Mesodermal cell (in vitro differentiated cells): ENCODE measurements around the gene TPM4.
"Not testable (repeated sequence)": the region's sequence is repeated elsewhere in the genome, so short reads cannot be mapped to it uniquely, and the experiment has no call there.

Source experiments
- H3K27ac ChIP-seq: 2 replicates; pipeline ENCODE4 v1.7.0; 2013; ENCODE audit warnings: mild to moderate bottlenecking, low read depth, low read length, moderate library complexity; ENCODE audit not compliant: severe bottlenecking
- H3K36me3 ChIP-seq: 2 replicates; pipeline ENCODE4 v1.7.1; 2013; ENCODE audit warnings: mild to moderate bottlenecking, low read length, moderate library complexity; ENCODE audit not compliant: control insufficient read depth, insufficient read depth
- H3K4me1 ChIP-seq: one replicate; pipeline ENCODE4 v1.7.1; 2013; ENCODE audit warnings: mild to moderate bottlenecking, low read length; ENCODE audit not compliant: insufficient read depth, control insufficient read depth, poor library complexity, severe bottlenecking
- H3K4me3 ChIP-seq: 2 replicates; pipeline ENCODE4 v1.7.0; 2013; ENCODE audit warnings: low read length, control low read depth, mild to moderate bottlenecking; ENCODE audit not compliant: insufficient read depth, poor library complexity, severe bottlenecking; ENCODE audit errors: extremely low read depth
- H3K9me3 ChIP-seq: 2 replicates; pipeline ENCODE4 v1.7.1; 2013; ENCODE audit warnings: mild to moderate bottlenecking, low read length, moderate library complexity; ENCODE audit not compliant: control insufficient read depth
- WGBS, 2 experiments: methylation state at CpG; one replicate each; pipeline ENCODE4 v1.1.5; 2013; ENCODE audit warnings: missing lambda C conversion rate in 2 of 2; ENCODE audit not compliant: insufficient coverage in 2 of 2; 5-methylcytosine and 5-hydroxymethylcytosine counted together

The TPM4 gene

DNA sequence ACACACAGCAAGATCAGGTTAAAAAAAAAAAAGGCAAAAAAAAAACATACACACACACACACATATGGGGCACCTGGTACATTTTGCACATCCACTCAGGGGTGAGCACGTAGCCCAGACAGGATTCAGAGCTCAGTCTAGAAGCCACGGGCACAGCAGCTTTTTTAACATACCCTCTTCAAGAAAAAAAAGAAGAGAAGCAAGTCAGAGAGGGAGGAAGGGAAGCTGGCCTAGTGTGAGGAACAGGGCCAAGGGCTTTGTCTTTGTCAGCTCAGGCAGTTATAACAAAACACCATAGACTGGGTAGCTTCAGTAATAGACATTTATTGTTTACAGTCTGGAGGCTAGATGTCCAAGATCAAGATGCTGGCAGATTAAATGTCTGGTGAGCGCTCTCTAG lies 2.3 kb upstream of the TPM4 start:
- H3K27ac ChIP-seq, result peak overlapping the region; percentile 62
- H3K4me3 ChIP-seq, result no peak overlapping the region
- 94 to 100% methylated on average over 1 of the region's 3 CpGs for WGBS, 2 experiments
- peaks cover 9% of the 10 kb centered on the region for H3K36me3 ChIP-seq
- H3K9me3 ChIP-seq, result no peaks in the 10 kb centered on the region
- H3K4me1 ChIP-seq, result peaks cover 9% of the 10 kb centered on the region

- no peak overlapping the region for H3K27ac ChIP-seq
- peaks cover 15% of the 10 kb centered on the region for H3K36me3 ChIP-seq
- 88 to 97% methylated on average over 6 to 10 of the region's 10 CpGs for WGBS, 2 experiments
- no peaks in the 10 kb centered on the region for H3K9me3 ChIP-seq
- peak overlapping the region; percentile 89 for H3K4me3 ChIP-seq
- peaks cover 9% of the 10 kb centered on the region for H3K4me1 ChIP-seq
These were observed 1.6 kb upstream of the TPM4 start for GRCh38 chr19:16074488-16075365.

DNA sequence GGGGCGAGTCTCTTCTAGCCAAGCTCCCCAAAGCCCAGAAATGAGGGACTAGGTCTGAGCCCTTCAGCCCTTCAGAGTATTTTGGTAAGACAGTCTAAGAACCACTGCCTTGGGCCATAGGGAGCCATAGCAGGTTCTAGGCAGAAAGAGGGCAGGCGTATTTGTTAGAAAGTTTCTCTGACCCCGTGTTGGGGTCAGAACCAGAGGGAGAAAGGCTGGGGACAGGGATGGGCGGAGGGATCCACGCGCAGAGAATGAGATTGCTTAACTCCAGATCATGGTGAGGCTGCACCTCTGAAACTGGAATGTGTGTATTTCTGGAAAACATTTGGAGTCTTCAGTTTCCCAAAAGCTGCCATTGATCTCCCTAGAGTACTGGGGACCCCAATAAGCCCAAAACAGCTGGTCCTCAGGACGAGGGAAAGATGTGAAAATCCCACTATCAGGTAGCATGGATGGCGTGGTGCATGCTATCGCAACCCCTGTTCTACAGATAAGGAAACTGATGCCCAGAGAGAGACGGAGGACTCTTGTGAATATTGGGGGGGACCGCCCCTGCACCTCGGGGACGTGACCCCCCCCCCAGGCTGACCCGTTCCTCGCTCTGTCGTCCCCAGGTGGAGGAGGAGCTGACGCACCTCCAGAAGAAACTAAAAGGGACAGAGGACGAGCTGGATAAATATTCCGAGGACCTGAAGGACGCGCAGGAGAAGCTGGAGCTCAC lies 703 bp upstream of the TPM4 start:
- Histone ChIP-seq H3K27ac (peak overlapping the region; percentile 98), H3K4me3 (peak overlapping the region; percentile 89), H3K4me1 (peaks cover 9% of the 10 kb centered on the region), H3K9me3 (no peaks in the 10 kb centered on the region), H3K36me3 (peaks cover 23% of the 10 kb centered on the region)
- 27 to 33% methylated on average over 15 to 16 of the region's 21 CpGs for WGBS, 2 experiments

- peak overlapping the region; percentile 89 for H3K4me3 ChIP-seq
- H3K36me3 ChIP-seq, result peaks cover 38% of the 10 kb centered on the region
- peak overlapping the region; percentile 98 for H3K27ac ChIP-seq
- no peaks in the 10 kb centered on the region for H3K9me3 ChIP-seq
- H3K4me1 ChIP-seq, result peaks cover 9% of the 10 kb centered on the region
- 0% methylated on average over 38 to 42 of the region's 56 CpGs for WGBS, 2 experiments
These were observed 790 bp downstream of the TPM4 start for GRCh38 chr19:16076958-16077611.

DNA sequence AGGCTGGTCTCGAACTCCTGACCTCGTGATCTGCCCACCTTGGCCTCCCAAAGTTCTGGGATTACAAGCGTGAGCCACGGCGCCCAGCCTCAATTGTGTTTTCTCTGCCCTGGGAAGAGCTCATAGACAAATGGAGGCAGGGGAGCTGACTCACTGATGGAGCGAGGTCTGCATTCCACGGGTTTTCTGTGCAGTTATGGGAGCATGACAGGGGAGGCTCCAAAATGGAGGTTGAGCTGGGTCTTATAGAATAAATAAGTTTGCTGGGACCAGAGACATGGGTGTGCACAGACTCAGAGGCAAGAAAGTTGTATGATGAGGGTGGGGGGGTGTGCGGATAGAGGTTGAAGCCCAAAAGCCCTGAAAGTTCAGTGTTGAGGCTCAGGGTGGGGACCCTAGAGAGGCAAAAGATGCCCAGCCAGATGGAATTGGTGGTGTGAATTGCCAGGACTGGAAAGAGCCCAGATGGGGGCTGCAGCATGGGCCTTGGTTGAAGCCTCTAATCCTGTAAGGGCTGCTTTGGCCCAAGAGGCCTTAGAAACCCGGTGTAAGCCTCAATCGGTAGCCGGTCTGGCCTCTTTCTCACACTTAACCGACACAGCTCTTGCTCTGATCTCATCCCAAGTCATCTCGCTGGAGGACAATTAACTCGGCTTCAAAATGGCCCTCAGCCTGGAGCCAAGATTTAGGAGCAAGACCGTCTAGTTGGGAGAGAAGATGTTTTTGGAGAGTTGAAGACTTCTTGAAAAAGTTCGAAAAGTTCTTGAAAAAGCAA lies 1.9 kb downstream of the TPM4 start:
- Histone ChIP-seq H3K27ac (peak overlapping the region; percentile 98), H3K36me3 (peaks cover 49% of the 10 kb centered on the region), H3K4me3 (peak overlapping the region; percentile 89), H3K4me1 (peaks cover 9% of the 10 kb centered on the region), H3K9me3 (no peaks in the 10 kb centered on the region)
- WGBS, 2 experiments, result 16 to 22% methylated on average over 8 to 13 of the region's 16 CpGs

DNA sequence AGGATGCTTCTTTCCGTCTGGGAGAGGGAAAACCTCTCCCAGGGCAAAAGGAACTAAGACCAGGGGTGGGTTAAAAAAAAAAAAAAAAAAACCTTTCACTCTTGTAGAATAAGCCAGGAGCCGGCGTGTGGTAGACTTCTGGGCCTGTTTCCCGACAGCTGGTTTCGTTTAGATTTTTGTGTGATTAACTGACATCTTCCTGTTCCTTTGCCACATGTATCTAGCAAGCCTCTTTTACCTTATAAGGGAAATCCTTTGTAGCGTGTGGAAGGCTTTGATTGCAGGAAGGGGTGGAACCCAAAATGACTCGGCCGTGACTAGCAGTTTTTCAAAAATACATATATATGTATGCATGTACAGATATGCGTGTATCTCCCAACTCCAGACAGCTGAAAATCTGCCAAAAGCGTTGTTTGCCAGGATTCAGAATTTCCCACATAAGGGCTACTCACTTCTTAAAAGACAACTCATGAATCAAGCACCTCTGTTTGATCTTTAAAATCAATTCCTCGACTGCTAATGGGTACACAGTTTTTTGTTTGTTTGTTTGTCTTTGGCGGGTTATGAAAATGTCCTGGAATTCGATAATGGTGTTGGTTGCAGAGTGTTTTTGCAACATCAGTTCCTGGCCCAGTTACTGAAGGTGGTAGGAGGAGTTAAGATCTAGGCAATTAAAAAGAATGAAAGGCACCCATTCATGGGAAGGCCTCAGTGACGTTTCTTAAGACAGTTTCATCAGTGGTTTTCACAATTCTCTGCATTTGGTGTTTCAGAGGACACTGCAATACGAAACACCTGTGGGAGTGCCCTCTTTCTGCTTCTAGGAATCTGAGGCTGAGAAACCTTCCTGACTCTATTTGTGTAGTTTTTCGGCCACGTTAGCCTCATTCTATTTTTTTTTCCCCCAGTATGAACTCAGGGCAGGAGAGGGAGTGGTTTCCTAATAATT lies 2.7 kb downstream of the TPM4 start:
- H3K27ac ChIP-seq, result peak overlapping the region; percentile 98
- peak overlapping the region; percentile 89 for H3K4me3 ChIP-seq
- no peaks in the 10 kb centered on the region for H3K9me3 ChIP-seq
- peaks cover 56% of the 10 kb centered on the region for H3K36me3 ChIP-seq
- 41 to 44% methylated on average over 5 of the region's 17 CpGs for WGBS, 2 experiments
- peaks cover 9% of the 10 kb centered on the region for H3K4me1 ChIP-seq

GRCh38 chr19:16084067-16084685 lies 7.9 kb downstream of the TPM4 start:
- no peak overlapping the region for H3K4me3 ChIP-seq
- peaks cover 9% of the 10 kb centered on the region for H3K4me1 ChIP-seq
- peaks cover 98% of the 10 kb centered on the region for H3K36me3 ChIP-seq
- WGBS, 2 experiments, result 93 to 94% methylated on average over 11 of the region's 11 CpGs
- no peaks in the 10 kb centered on the region for H3K9me3 ChIP-seq
- no peak overlapping the region for H3K27ac ChIP-seq

GRCh38 chr19:16085115-16085514 lies 8.8 kb downstream of the TPM4 start:
- Histone ChIP-seq H3K4me3 (no peak overlapping the region), H3K36me3 (peaks cover 98% of the 10 kb centered on the region), H3K27ac (no peak overlapping the region), H3K9me3 (no peaks in the 10 kb centered on the region), H3K4me1 (peaks cover 12% of the 10 kb centered on the region)
- WGBS, 2 experiments, result 92% methylated on average over 5 of the region's 6 CpGs

GRCh38 chr19:16087404-16087803 lies 11.1 kb downstream of the TPM4 start:
- 90 to 98% methylated on average over 10 of the region's 11 CpGs for WGBS, 2 experiments
- H3K4me3 ChIP-seq, H3K9me3 ChIP-seq, H3K27ac ChIP-seq: not testable (repeated sequence)
- Histone ChIP-seq H3K4me1 (peaks cover 12% of the 10 kb centered on the region), H3K36me3 (peaks cover 98% of the 10 kb centered on the region)
